ENCODE data around the gene ADCY2. TPM values are rescaled to one million over a fixed set of nuclear protein-coding genes. Genes with fewer than 3 reads are reported as not detected.

Gene ADCY2
- polyA plus RNA-seq, 1 donor (not counting 4 experiments of a cell fraction or from before 2014, with no cell fraction given) = 0.13 TPM

GRCh38 chr5:7756453-7756852, 360.5 kb downstream of the ADCY2 start:
- Histone ChIP-seq H3K9me1 (ENCODE audit: control insufficient read depth, extremely low read depth, insufficient read depth, low read length) (no peaks in the 10 kb centered on the region), H3K9me3 (ENCODE audit: control insufficient read depth, low read depth, low read length) (no peaks in the 10 kb centered on the region), H3K4me2 (ENCODE audit: control insufficient read depth, extremely low read depth, insufficient read depth, low read depth, low read length) (no peak overlapping the region), H3K79me2 (ENCODE audit: control insufficient read depth, insufficient read depth, low read length) (no peaks in the 10 kb centered on the region), H2AFZ (ENCODE audit: control insufficient read depth, low read length) (no peak overlapping the region), H3K9ac (ENCODE audit: control insufficient read depth, extremely low read depth, insufficient read depth, low read length) (no peak overlapping the region), H3K4me3 (ENCODE audit: control insufficient read depth in 2 of 3, extremely low read depth in 1 of 3, insufficient read depth in 2 of 3, low read depth in 1 of 3, low read length in 3 of 3) (no peak overlapping the region), H3K36me3 (ENCODE audit: control insufficient read depth in 2 of 2, extremely low read depth in 1 of 2, insufficient read depth in 2 of 2, low read length in 2 of 2) (no peaks in the 10 kb centered on the region), H3K4me1 (ENCODE audit: control insufficient read depth, extremely low read depth, insufficient read depth, low read length) (no peaks in the 10 kb centered on the region), H3K27ac (ENCODE audit: control insufficient read depth, insufficient read depth, low read length) (no peak overlapping the region), H3K27me3 (ENCODE audit: control insufficient read depth, extremely low read depth, insufficient read depth, low read length) (no peaks in the 10 kb centered on the region), H4K20me1 (ENCODE audit: control insufficient read depth, extremely low read depth, insufficient read depth, low read length) (no peaks in the 10 kb centered on the region)
- FAIRE-seq (no peak), DNase-seq (ENCODE audit: low read depth, low spot score) (no peak)
- dilution Hi-C loops (cut with MboI; ENCODE audit: extremely low pct_ligation_motif_present, low sequenced_read_pairs) = no loop called here
- no peak for TF ChIP-seq CTCF (optimal IDR thresholded peaks at IDR 0.05 in 1 of 3, IDR thresholded peaks at IDR 0.05 in 1 of 3, conservative IDR thresholded peaks at IDR 0.05 in 1 of 3; ENCODE audit: extremely low read depth in 1 of 3, insufficient read depth in 2 of 3, low read length in 3 of 3)
- TF ChIP-seq EZH2 (IDR thresholded peaks at IDR 0.05; ENCODE audit: low read length) = no peak

GRCh38 chr5:7759257-7759871, 363.4 kb downstream of the ADCY2 start:
- no peaks in the 10 kb centered on the region for H3K27me3 ChIP-seq (ENCODE audit: control insufficient read depth, extremely low read depth, insufficient read depth, low read length)
- no peak overlapping the region for H2AFZ ChIP-seq (ENCODE audit: control insufficient read depth, low read length)
- H4K20me1 ChIP-seq (ENCODE audit: control insufficient read depth, extremely low read depth, insufficient read depth, low read length) = no peaks in the 10 kb centered on the region
- H3K9me3 ChIP-seq (ENCODE audit: control insufficient read depth, low read depth, low read length) = no peaks in the 10 kb centered on the region
- H3K79me2 ChIP-seq (ENCODE audit: control insufficient read depth, insufficient read depth, low read length) = no peaks in the 10 kb centered on the region
- dilution Hi-C loops (cut with MboI; ENCODE audit: extremely low pct_ligation_motif_present, low sequenced_read_pairs) = no loop called here
- no peak overlapping the region for H3K27ac ChIP-seq (ENCODE audit: control insufficient read depth, insufficient read depth, low read length)
- DNase-seq (ENCODE audit: low read depth, low spot score) (no peak), FAIRE-seq (no peak)
- no peak overlapping the region for H3K4me2 ChIP-seq (ENCODE audit: control insufficient read depth, extremely low read depth, insufficient read depth, low read depth, low read length)
- no peak overlapping the region for H3K9ac ChIP-seq (ENCODE audit: control insufficient read depth, extremely low read depth, insufficient read depth, low read length)
- no peaks in the 10 kb centered on the region for H3K4me1 ChIP-seq (ENCODE audit: control insufficient read depth, extremely low read depth, insufficient read depth, low read length)
- no peaks in the 10 kb centered on the region for H3K9me1 ChIP-seq (ENCODE audit: control insufficient read depth, extremely low read depth, insufficient read depth, low read length)
- H3K36me3 ChIP-seq (ENCODE audit: control insufficient read depth in 2 of 2, extremely low read depth in 1 of 2, insufficient read depth in 2 of 2, low read length in 2 of 2) = no peaks in the 10 kb centered on the region
- TF ChIP-seq CTCF (optimal IDR thresholded peaks at IDR 0.05 in 1 of 3, IDR thresholded peaks at IDR 0.05 in 1 of 3, conservative IDR thresholded peaks at IDR 0.05 in 1 of 3; ENCODE audit: extremely low read depth in 1 of 3, insufficient read depth in 2 of 3, low read length in 3 of 3) = no peak
- no peak overlapping the region for H3K4me3 ChIP-seq (ENCODE audit: control insufficient read depth in 2 of 3, extremely low read depth in 1 of 3, insufficient read depth in 2 of 3, low read depth in 1 of 3, low read length in 3 of 3)

Data from keratinocyte (primary cell).